H1 (cell line): ENCODE data around the gene CASP4. TPM values are rescaled to one million over a fixed set of nuclear protein-coding genes. Genes with fewer than 3 reads are reported as not detected.

Experiments
- CTCF ChIA-PET: fragments of 300-600 bp; sonication (Branson Sonifier 250); formaldehyde crosslinking; loops from one replicate; lab custom pipeline; 2021; ENCODE audit not compliant: partially characterized antibody; lab: Charles Lee
- POLR2A ChIA-PET: fragments of 300-600 bp; sonication (Branson Sonifier 250); formaldehyde crosslinking; loops from one replicate; lab custom pipeline; 2021; ENCODE audit warnings: inconsistent platforms; ENCODE audit not compliant: partially characterized antibody; lab: Charles Lee
- DNase-seq, 2 experiments: peaks; one replicate each; pipeline versions ENCODE4 v3.0.0 to v3.0.0-alpha.2; 2010 to 2022; ENCODE audit warnings: low spot score in 2 of 2, low read depth in 1 of 2, mixed read lengths in 1 of 2
- FAIRE-seq: peaks from 2 replicates; lab custom pipeline; 2011; peaks lifted over from hg19 to GRCh38; lab: Jason Lieb, UNC
- H2AFZ ChIP-seq: 2 replicates; pipeline ENCODE4 v1.8.1; 2012; ENCODE audit warnings: low read length, inconsistent platforms
- H2AK5ac ChIP-seq: 2 replicates; pipeline ENCODE4 v1.6.1; 2013; ENCODE audit warnings: low read depth, low read length
- H2BK120ac ChIP-seq: replicated peaks from 2 replicates; pipeline ENCODE3; 2013; ENCODE audit warnings: low read depth, low read length, inconsistent platforms
- H2BK12ac ChIP-seq: 2 replicates; pipeline ENCODE4 v1.6.1; 2013; ENCODE audit warnings: low read depth, low read length
- H2BK15ac ChIP-seq: 2 replicates; pipeline ENCODE4 v1.6.1; 2013; ENCODE audit warnings: low read length
- H2BK20ac ChIP-seq: 2 replicates; pipeline ENCODE4 v1.6.1; 2013; ENCODE audit warnings: low read length
- H2BK5ac ChIP-seq: 2 replicates; pipeline ENCODE4 v1.6.1; 2013; ENCODE audit warnings: low read depth, low read length
- H3K14ac ChIP-seq: 2 replicates; pipeline ENCODE4 v1.6.1; 2013; ENCODE audit warnings: inconsistent platforms; ENCODE audit not compliant: insufficient read length
- H3K18ac ChIP-seq: 2 replicates; pipeline ENCODE4 v1.6.1; 2013; ENCODE audit warnings: low read length; ENCODE audit errors: extremely low read depth
- H3K23ac ChIP-seq: 2 replicates; pipeline ENCODE4 v1.6.1; 2013; ENCODE audit warnings: inconsistent platforms; ENCODE audit not compliant: insufficient read length
- H3K23me2 ChIP-seq: 2 replicates; pipeline ENCODE4 v1.6.1; 2013; ENCODE audit warnings: low read depth, low read length
- H3K27ac ChIP-seq: 2 replicates; pipeline ENCODE4 v1.6.1; 2011; ENCODE audit warnings: low read depth, low read length, inconsistent platforms
- H3K27me3 ChIP-seq, 4 experiments: replicated peaks in 1 of 4; 1 replicate in 1 of 4; 2 replicates in 3 of 4; pipeline versions ENCODE4 v1.6.1 to v1.8.1; 2011 to 2013; ENCODE audit warnings: low read length in 3 of 4, mild to moderate bottlenecking in 3 of 4, inconsistent platforms in 2 of 4, mixed read lengths in 2 of 4, moderate library complexity in 1 of 4; ENCODE audit not compliant: control insufficient read depth in 3 of 4, insufficient read depth in 3 of 4; ENCODE audit errors: extremely low read depth in 1 of 4
- H3K36me3 ChIP-seq, 4 experiments: 2 replicates each; pipeline versions ENCODE4 v1.6.1 to v1.8.1; 2011 to 2013; ENCODE audit warnings: mild to moderate bottlenecking in 4 of 4, low read length in 3 of 4, moderate library complexity in 2 of 4, control low read depth in 1 of 4, inconsistent platforms in 1 of 4; ENCODE audit not compliant: insufficient read depth in 4 of 4, control insufficient read depth in 2 of 4
- H3K4ac ChIP-seq: replicated peaks from 2 replicates; pipeline ENCODE3; 2013; ENCODE audit warnings: low read length, low read depth, mixed read lengths, inconsistent platforms; ENCODE audit not compliant: insufficient read length
- H3K4me1 ChIP-seq, 4 experiments: replicated peaks in 1 of 4; 1 replicate in 1 of 4; 2 replicates in 3 of 4; pipeline versions ENCODE4 v1.6.1 to v1.8.1; 2011 to 2013; ENCODE audit warnings: low read length in 3 of 4, inconsistent platforms in 2 of 4, mixed read lengths in 1 of 4; ENCODE audit not compliant: insufficient read depth in 4 of 4, control insufficient read depth in 3 of 4
- H3K4me2 ChIP-seq, 2 experiments: 2 replicates each; pipeline versions ENCODE4 v1.6.1 to v1.8.1; 2011 to 2013; ENCODE audit warnings: low read depth in 2 of 2, low read length in 2 of 2, control low read depth in 1 of 2, inconsistent platforms in 1 of 2, mild to moderate bottlenecking in 1 of 2; ENCODE audit not compliant: insufficient read depth in 1 of 2
- H3K4me3 ChIP-seq, 4 experiments: fragments of 200-600, 300-600 bp in 1 of 4; sonication (generic), shearing (Covaris generic), sonication (Bioruptor Twin) in 1 of 4; 2 replicates each; pipeline versions ENCODE4 v1.5.1 to v1.8.1; 2011 to 2016; ENCODE audit warnings: low read length in 4 of 4, low read depth in 3 of 4, control low read depth in 2 of 4, inconsistent platforms in 2 of 4, mild to moderate bottlenecking in 2 of 4, mixed read lengths in 1 of 4, moderate library complexity in 1 of 4; ENCODE audit not compliant: insufficient read depth in 2 of 4; ENCODE audit errors: extremely low read depth in 1 of 4
- H3K56ac ChIP-seq: replicated peaks from 2 replicates; pipeline ENCODE3; 2013; ENCODE audit warnings: low read depth, mild to moderate bottlenecking, mixed read lengths, low read length, inconsistent platforms; ENCODE audit not compliant: insufficient read length
- H3K79me1 ChIP-seq: 2 replicates; pipeline ENCODE4 v1.6.1; 2013; ENCODE audit warnings: low read depth, low read length, control low read depth
- H3K79me2 ChIP-seq, 2 experiments: 2 replicates each; pipeline versions ENCODE4 v1.6.1 to v1.8.1; 2012 to 2013; ENCODE audit warnings: low read length in 2 of 2, mild to moderate bottlenecking in 2 of 2, inconsistent platforms in 1 of 2; ENCODE audit not compliant: insufficient read depth in 2 of 2, control insufficient read depth in 1 of 2
- H3K9ac ChIP-seq, 4 experiments: replicated peaks in 1 of 4; 1 replicate in 1 of 4; 2 replicates in 3 of 4; pipeline versions ENCODE4 v1.6.1 to v1.8.1; 2011 to 2013; ENCODE audit warnings: low read depth in 3 of 4, low read length in 3 of 4, control low read depth in 2 of 4, mild to moderate bottlenecking in 2 of 4, moderate library complexity in 2 of 4, inconsistent platforms in 1 of 4; ENCODE audit errors: extremely low read depth in 1 of 4
- H3K9me3 ChIP-seq, 2 experiments: 2 replicates each; pipeline versions ENCODE4 v1.6.1 to v1.8.1; 2012 to 2013; ENCODE audit warnings: mild to moderate bottlenecking in 2 of 2, moderate library complexity in 2 of 2, control low read depth in 1 of 2, inconsistent platforms in 1 of 2, low read depth in 1 of 2, low read length in 1 of 2, mixed read lengths in 1 of 2; ENCODE audit not compliant: insufficient read depth in 2 of 2
- H4K20me1 ChIP-seq, 2 experiments: replicated peaks in 1 of 2; 2 replicates each; pipeline versions ENCODE3 to v1.8.1; 2011 to 2013; ENCODE audit warnings: inconsistent platforms in 2 of 2, low read length in 2 of 2, mild to moderate bottlenecking in 1 of 2; ENCODE audit not compliant: insufficient read depth in 2 of 2, control insufficient read depth in 1 of 2
- H4K5ac ChIP-seq: 2 replicates; pipeline ENCODE4 v1.6.1; 2013; ENCODE audit warnings: low read length, low read depth, mixed read lengths, inconsistent platforms; ENCODE audit not compliant: insufficient read length
- H4K8ac ChIP-seq: 2 replicates; pipeline ENCODE4 v1.8.0; 2013; ENCODE audit warnings: mild to moderate bottlenecking, moderate library complexity, low read length, inconsistent platforms; ENCODE audit not compliant: insufficient read depth; ENCODE audit errors: extremely low read depth
- H4K91ac ChIP-seq: replicated peaks from 2 replicates; pipeline ENCODE3; 2013; ENCODE audit warnings: low read length, mixed read lengths, inconsistent platforms; ENCODE audit not compliant: insufficient read length
- BCL11A ChIP-seq, 2 experiments: IDR thresholded peaks; one replicate each; pipeline ENCODE4 v1.6.1; 2011; ENCODE audit warnings: low read depth in 2 of 2, low read length in 2 of 2, mild to moderate bottlenecking in 2 of 2
- BRCA1 ChIP-seq: IDR thresholded peaks from 2 replicates; pipeline ENCODE4 v1.6.1; 2012; ENCODE audit warnings: low read depth, low read length, improper control_type of control experiment
- EP300 ChIP-seq, 2 experiments: IDR thresholded peaks; 1 replicate in 1 of 2; 2 replicates in 1 of 2; pipeline ENCODE4 v1.6.1; 2011 to 2012; ENCODE audit warnings: low read depth in 2 of 2, low read length in 2 of 2, mild to moderate bottlenecking in 2 of 2, borderline replicate concordance in 1 of 2, inconsistent platforms in 1 of 2, moderate library complexity in 1 of 2
- FOSL1 ChIP-seq: IDR thresholded peaks from 2 replicates; pipeline ENCODE4 v1.6.1; 2011; ENCODE audit warnings: mild to moderate bottlenecking, low read depth, low read length, moderate library complexity; ENCODE audit not compliant: insufficient read depth
- MAX ChIP-seq: IDR thresholded peaks from 2 replicates; pipeline ENCODE4 v1.6.1; 2012; ENCODE audit warnings: inconsistent platforms
- NANOG ChIP-seq: IDR thresholded peaks from 2 replicates; pipeline ENCODE4 v1.6.1; 2011; ENCODE audit warnings: low read length, low read depth, mild to moderate bottlenecking, inconsistent platforms; ENCODE audit not compliant: insufficient read depth, poor library complexity, severe bottlenecking
- POLR2AphosphoS5 ChIP-seq: IDR thresholded peaks from 2 replicates; pipeline ENCODE4 v1.6.1; 2011; ENCODE audit warnings: low read depth, low read length
- RAD21 ChIP-seq, 2 experiments: IDR thresholded peaks in 1 of 2; conservative IDR thresholded peaks in 1 of 2; 2 replicates each; pipeline ENCODE4 v1.6.1; 2011; ENCODE audit warnings: low read depth in 2 of 2, low read length in 2 of 2, improper control_type of control experiment in 1 of 2, inconsistent platforms in 1 of 2, mild to moderate bottlenecking in 1 of 2, moderate library complexity in 1 of 2
- RBBP5 ChIP-seq: IDR thresholded peaks from 2 replicates; pipeline ENCODE4 v1.7.1; 2012; ENCODE audit warnings: low read depth, mild to moderate bottlenecking, inconsistent platforms, low read length, moderate library complexity, borderline replicate concordance
- SIX5 ChIP-seq: IDR thresholded peaks from 2 replicates; pipeline ENCODE4 v1.6.1; 2011; ENCODE audit warnings: mild to moderate bottlenecking, low read depth, low read length
- SRF ChIP-seq: IDR thresholded peaks from 2 replicates; pipeline ENCODE4 v1.6.1; 2011; ENCODE audit warnings: mild to moderate bottlenecking, low read depth, low read length, moderate library complexity
- TAF7 ChIP-seq: optimal IDR thresholded peaks from 2 replicates; pipeline ENCODE3; 2011; ENCODE audit warnings: low read depth, mild to moderate bottlenecking, inconsistent platforms, low read length, moderate library complexity, borderline replicate concordance
- ZNF274 ChIP-seq: IDR thresholded peaks from 2 replicates; pipeline ENCODE4 v1.7.0; 2012; ENCODE audit warnings: low read length, borderline replicate concordance; ENCODE audit errors: extremely low read depth
- WGBS, 2 experiments: shearing (Covaris generic) in 1 of 2; methylation state at CpG; one replicate each; pipeline versions ENCODE4 v1.1.6 to v1.1.7; 2013 to 2015; ENCODE audit warnings: low lambda C conversion rate in 2 of 2, mixed read lengths in 2 of 2, inconsistent platforms in 1 of 2, low coverage in 1 of 2, missing lambda C conversion rate in 1 of 2; ENCODE audit not compliant: insufficient replicate concordance in 2 of 2, insufficient coverage in 1 of 2, insufficient read length in 1 of 2; ENCODE audit errors: extremely low coverage in 1 of 2, missing lambda C conversion rate in 1 of 2; 5-methylcytosine and 5-hydroxymethylcytosine counted together
- polyA plus RNA-seq, 7 experiments: library from polyadenylated mRNA; depleted of rRNA in 3 of 7; stranded (reverse) in 5 of 7; unstranded in 2 of 7; fragments of >200 nt in 5 of 7; fragments of 200-250 nt in 2 of 7; gene quantifications; 1 replicate in 5 of 7; 2 replicates in 1 of 7; 4 replicates in 1 of 7; pipeline versions ENCODE4 v1.2.1 to v1.2.3, GENCODE V29; 2011 to 2013; ENCODE audit warnings: missing spikeins in 2 of 7, mixed read lengths in 2 of 7
- total RNA-seq: library from RNA; stranded (reverse); fragmentation: NEBNext Ultra II Directional; extraction: Animal tissue kit (Norgen Biotek cat#: 25700); gene quantifications from 2 replicates; pipeline ENCODE4 v1.2.1, GENCODE V29; 2021

CASP4 gene
- total and polyA plus RNA-seq, 2 of the 8 experiments (the other 6 are each of a cell fraction or from before 2014, with no cell fraction given), result 0.09 TPM; not detected in 1

GRCh38 chr11:105000797-105001196 is 32.4 kb upstream of the CASP4 start:
- peak in 1 of 2 experiments; percentile 76 for DNase-seq
- no peak overlapping the region for H2AFZ ChIP-seq
- FAIRE-seq, result peak; percentile 48
- TF ChIP-seq TAF7 (no peak), EP300 (IDR thresholded peaks at IDR 0.05; ENCODE audit: borderline replicate concordance in 1 of 2, low read depth in 2 of 2, low read length in 2 of 2) (no peak), RBBP5 (no peak), RAD21 (IDR thresholded peaks at IDR 0.05 in 1 of 2, conservative IDR thresholded peaks at IDR 0.05 in 1 of 2; ENCODE audit: low read depth in 2 of 2, low read length in 2 of 2) (peak; percentile 69 to 75), MAX (peak; percentile 56), BCL11A (IDR thresholded peaks at IDR 0.05; ENCODE audit: low read depth in 2 of 2, low read length in 2 of 2) (no peak), SIX5 (no peak), BRCA1 (no peak), SRF (no peak), POLR2AphosphoS5 (no peak), FOSL1 (no peak), ZNF274 (no peak), NANOG (no peak)

More at GRCh38 chr11:105000797-105001196, 32.4 kb upstream of the CASP4 start:
- peak overlapping the region; percentile 31; the same call in 1 of the 2 replicates for H2BK12ac ChIP-seq
- 0 out of 2 replicates have a peak, but pooled peaks cover 1% of the 10 kb centered on the region for H3K23me2 ChIP-seq
- H3K4me3 ChIP-seq, result no peak overlapping the region
- H2BK20ac ChIP-seq, result no peak overlapping the region
- no peaks in the 10 kb centered on the region for H3K4me1 ChIP-seq
- H3K14ac ChIP-seq, result no peak overlapping the region
- WGBS, 2 experiments, result 61% methylated on average over 7 of the region's 7 CpGs; no CpG with 5 or more reads in 1 of the 2 experiments
- H3K4ac ChIP-seq, result no peak overlapping the region
- no peak overlapping the region for H4K5ac ChIP-seq
- no peak overlapping the region for H4K91ac ChIP-seq
- H3K56ac ChIP-seq, result no peak overlapping the region
- POLR2A ChIA-PET, result no interaction called here
- no peaks in the 10 kb centered on the region for H3K36me3 ChIP-seq
- no peak overlapping the region for H2BK5ac ChIP-seq
- no peak overlapping the region for H3K27ac ChIP-seq
- H3K9ac ChIP-seq, result no peak overlapping the region
- H2AK5ac ChIP-seq, result no peak overlapping the region
- no peaks in the 10 kb centered on the region for H3K79me2 ChIP-seq
- H4K8ac ChIP-seq, result no peak overlapping the region
- H3K18ac ChIP-seq, result no peak overlapping the region
- no peaks in the 10 kb centered on the region for H3K27me3 ChIP-seq
- no peak overlapping the region for H3K4me2 ChIP-seq
- H4K20me1 ChIP-seq, result no peaks in the 10 kb centered on the region
- no peak overlapping the region for H2BK15ac ChIP-seq
- CTCF ChIA-PET, result interaction anchor here (0.6 to 1.5 kb wide), 12 partner anchors 8 to 712 kb away, joined by 3 to 5 read pairs (median 3); no protein-coding TSS in a partner anchor
- no peaks in the 10 kb centered on the region for H3K79me1 ChIP-seq
- H2BK120ac ChIP-seq, result no peak overlapping the region
- H3K23ac ChIP-seq, result no peak overlapping the region
- no peaks in the 10 kb centered on the region for H3K9me3 ChIP-seq
